Mammary epithelial cell (primary cell): ENCODE data around the gene NPY4R.
"Not testable (repeated sequence)": the region's sequence is repeated elsewhere in the genome, so short reads cannot be mapped to it uniquely, and the experiment has no call there.

ENCODE experiments used
- CTCF ChIP-seq, 2 donors: IDR thresholded peaks in 1 of 2; conservative IDR thresholded peaks in 1 of 2; 2 replicates each; pipeline ENCODE4 v1.5.1; 2011 to 2012; ENCODE audit warnings: inconsistent platforms in 2 of 2, low read length in 2 of 2, mild to moderate bottlenecking in 2 of 2, control low read depth in 1 of 2, low read depth in 1 of 2; ENCODE audit not compliant: insufficient read depth in 1 of 2; ENCODE audit errors: extremely low read depth in 1 of 2
- EZH2 ChIP-seq: IDR thresholded peaks from 2 replicates; pipeline ENCODE4 v1.6.1; 2012; ENCODE audit warnings: low read length, inconsistent platforms, borderline replicate concordance

GRCh38 chr10:46412665-46413064 lies 53.1 kb downstream of the NPY4R start:
- TF ChIP-seq CTCF (conservative IDR thresholded peaks at IDR 0.05 in 1 of 2, IDR thresholded peaks at IDR 0.05 in 1 of 2; ENCODE audit: extremely low read depth in 1 of 2, insufficient read depth in 1 of 2, low read depth in 1 of 2, low read length in 2 of 2); EZH2: not testable (repeated sequence)
